ENCODE measurements around the gene MACROD2.

Gene MACROD2

DNA sequence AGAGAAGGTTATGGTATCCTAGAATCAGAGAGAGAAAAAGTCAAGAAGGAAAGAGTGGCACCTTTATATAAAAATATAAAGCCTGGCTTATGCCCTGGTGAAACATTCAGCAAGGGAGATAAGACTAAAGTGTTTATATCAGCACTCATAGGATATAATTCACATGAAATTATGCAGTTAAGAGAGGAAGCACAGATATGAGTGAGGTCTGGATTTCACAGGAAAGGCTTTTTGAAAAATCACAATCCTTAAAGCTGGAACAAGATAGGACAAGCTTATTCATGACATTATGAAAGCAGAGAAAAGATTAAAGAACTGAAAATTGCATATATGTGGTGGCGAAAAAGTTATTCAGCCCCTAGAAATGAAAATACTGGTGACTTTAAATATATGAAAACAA is 523.3 kb downstream of the MACROD2 start:
- no peak for DNase-seq (ENCODE audit: low read depth in 4 of 4, low spot score in 1 of 4)

DNA sequence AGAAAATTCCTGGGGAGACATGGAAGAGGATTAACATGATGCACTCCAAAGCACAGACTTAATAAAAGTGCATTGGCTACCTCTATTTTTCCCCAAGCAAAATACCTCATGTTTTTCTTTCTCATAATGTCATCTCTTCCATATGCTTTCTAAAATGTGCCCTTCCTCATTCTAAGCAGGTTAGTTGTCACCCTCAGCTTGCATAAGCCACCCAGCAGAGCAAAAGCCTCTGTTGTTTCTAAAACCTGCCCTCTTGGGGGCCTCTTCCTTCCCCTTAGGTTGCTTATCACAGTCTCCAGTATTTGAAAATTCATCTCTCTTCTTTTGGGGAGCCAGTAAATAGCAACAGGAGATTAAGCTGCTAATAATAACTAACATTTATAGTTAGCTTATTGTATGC is 525.7 kb downstream of the MACROD2 start:
- DNase-seq (ENCODE audit: low read depth in 4 of 4, low spot score in 1 of 4), result no peak

DNA sequence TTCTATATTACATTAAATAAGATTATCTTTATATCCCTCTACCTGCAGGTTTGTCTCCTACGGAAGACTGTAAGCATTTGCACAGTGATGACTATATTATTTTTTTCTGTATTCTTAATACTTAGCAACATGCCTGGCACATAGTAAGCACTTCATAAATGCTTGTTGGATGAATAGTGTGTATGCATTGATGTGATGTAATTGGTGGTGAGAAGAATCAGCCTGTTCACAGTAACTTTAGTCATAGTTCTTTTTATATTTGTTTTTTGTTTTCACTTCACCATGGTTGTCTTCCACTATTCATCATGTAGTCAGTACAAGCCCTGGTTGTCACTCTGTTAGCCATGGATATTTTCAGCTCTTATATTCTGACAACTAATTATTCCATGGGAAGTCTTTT is 526.1 kb downstream of the MACROD2 start:
- DNase-seq (ENCODE audit: low read depth in 4 of 4, low spot score in 1 of 4), result no peak

DNA sequence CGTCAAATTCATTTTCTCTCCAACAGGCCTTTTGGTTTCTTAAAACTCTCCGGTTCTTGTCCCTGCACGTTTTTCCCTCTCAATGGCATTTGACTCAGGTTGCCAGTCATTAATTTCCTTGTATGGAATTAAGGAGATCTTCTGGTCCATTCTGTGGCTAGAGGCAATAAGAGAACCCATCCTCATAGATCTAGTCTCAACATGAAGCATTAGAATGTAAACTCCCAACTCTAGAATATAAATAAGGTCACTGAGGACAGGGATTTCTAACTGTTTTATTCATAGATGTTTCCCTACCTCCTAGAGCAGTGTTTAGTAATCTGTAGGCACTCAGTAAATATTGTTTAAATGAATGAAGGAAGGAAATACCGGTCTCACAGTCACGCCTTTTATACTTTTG is 527.3 kb downstream of the MACROD2 start:
- no peak for DNase-seq (ENCODE audit: low read depth in 4 of 4, low spot score in 1 of 4)

GRCh38 chr20:14523090-14523489 is 527.8 kb downstream of the MACROD2 start:
- DNase-seq (ENCODE audit: low read depth in 4 of 4, low spot score in 1 of 4), result no peak

DNA sequence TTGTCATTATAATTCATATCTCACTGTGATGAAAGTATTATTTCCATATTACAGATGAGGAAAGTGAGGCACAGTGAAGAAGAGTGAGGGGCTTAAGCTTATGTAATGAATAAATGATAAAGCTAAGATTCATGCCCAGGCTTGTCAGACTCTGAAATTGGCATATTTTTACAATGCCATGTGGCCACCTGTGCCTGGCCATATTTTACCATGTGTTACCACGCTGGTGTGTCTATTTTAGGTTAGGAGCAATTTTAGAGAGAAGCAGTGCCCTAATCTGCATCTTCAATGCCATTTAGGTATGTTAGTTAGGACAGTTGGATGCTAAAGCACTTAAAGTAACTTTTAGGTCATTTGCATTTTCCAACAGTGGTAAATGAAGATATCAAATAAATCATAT is 530.1 kb downstream of the MACROD2 start:
- DNase-seq (ENCODE audit: low read depth in 4 of 4, low spot score in 1 of 4), result no peak

GRCh38 chr20:14526891-14527290 is 531.6 kb downstream of the MACROD2 start:
- no peak for DNase-seq (ENCODE audit: low read depth in 4 of 4, low spot score in 1 of 4)

DNA sequence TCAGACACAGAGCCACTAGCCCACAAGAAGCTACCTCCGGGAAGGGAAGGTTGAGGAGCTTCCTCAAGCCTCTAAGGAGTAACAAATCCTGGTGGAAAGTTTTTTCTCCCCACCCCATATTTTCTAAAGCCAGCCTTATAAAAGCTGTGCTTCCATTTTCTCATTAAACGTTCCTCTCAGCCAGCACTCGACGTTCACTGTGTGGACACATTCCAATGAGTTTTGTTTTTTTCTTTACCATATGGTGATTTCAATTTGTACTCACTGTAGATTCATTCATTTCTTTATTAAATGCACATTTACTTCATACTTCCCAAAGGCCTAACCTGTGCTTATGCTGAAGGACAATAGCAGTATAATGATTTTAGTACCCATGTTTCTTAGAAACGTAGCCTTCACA is 536.5 kb downstream of the MACROD2 start:
- DNase-seq (ENCODE audit: low read depth in 4 of 4, low spot score in 1 of 4), result no peak

- DNase-seq (ENCODE audit: low read depth in 4 of 4, low spot score in 1 of 4), result no peak
These were observed 541.4 kb downstream of the MACROD2 start for GRCh38 chr20:14536738-14537137.

DNA sequence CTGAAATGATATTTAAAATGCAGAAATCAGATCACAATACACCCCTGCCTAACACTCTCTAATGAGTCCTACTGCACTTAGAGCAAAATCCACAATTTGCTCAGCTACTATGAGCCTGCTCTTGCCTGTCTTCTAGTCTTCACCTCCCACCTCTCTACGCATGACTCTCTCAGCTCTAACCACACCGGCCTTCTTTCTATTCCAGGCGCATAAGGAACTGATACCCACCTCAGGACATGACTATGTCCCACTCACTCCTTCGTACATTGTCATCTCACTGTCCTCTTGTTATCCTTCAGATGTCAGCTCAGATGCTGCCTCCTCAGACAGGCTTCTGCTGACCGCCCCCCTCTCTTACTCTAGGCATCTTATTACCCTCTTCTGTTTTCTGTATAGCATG is 543.1 kb downstream of the MACROD2 start:
- DNase-seq (ENCODE audit: low read depth in 4 of 4, low spot score in 1 of 4), result no peak

GRCh38 chr20:14543040-14543439 is 547.7 kb downstream of the MACROD2 start:
- no peak for DNase-seq (ENCODE audit: low read depth in 4 of 4, low spot score in 1 of 4)

- DNase-seq (ENCODE audit: low read depth in 4 of 4, low spot score in 1 of 4), result no peak
These were observed 549.4 kb downstream of the MACROD2 start for GRCh38 chr20:14544688-14545087.

DNA sequence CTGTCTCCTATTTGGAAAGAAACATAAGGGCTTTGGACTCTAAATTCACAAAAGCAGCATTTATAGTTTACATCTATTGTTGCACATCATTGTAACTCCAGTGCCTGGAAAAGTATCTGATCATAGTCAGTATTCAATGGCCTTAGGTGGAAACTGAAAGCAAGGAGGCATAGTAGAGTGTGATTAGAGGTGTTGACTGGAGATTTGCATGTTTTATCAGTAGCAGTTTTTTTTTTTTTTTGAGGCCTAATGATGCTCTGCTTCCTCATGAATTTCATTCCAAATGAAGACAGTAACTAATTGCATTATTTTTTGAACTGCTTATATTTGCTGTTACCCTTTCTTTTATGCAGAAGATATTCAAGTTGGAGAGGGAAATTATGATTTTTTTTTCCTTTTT is 555.3 kb downstream of the MACROD2 start:
- DNase-seq (ENCODE audit: low read depth in 4 of 4, low spot score in 1 of 4), result no peak

GRCh38 chr20:14553774-14554534 is 558.6 kb downstream of the MACROD2 start:
- no peak for DNase-seq (ENCODE audit: low read depth in 4 of 4, low spot score in 1 of 4)

DNA sequence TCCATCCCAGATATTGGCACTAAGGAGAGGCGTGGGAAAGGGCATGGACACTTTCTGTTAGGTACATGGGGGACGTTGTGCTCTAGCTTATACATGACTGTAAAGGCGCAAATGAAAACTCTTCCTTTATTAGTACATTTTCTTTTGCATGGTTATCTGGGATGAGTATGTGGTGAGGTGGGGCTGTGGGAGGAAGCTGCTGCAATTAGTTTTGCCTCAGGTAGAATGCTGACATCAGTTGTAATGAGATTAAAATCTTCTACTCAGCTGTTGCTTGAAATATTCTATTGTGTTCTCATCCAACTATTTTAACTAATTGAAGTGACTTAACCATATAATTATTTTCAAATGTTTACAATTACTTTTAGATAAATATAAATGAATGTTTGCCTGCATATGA is 560.4 kb downstream of the MACROD2 start:
- no peak for DNase-seq (ENCODE audit: low read depth in 4 of 4, low spot score in 1 of 4)

- DNase-seq (ENCODE audit: low read depth in 4 of 4, low spot score in 1 of 4), result no peak
These were observed 560.9 kb downstream of the MACROD2 start for GRCh38 chr20:14556206-14556605.

DNA sequence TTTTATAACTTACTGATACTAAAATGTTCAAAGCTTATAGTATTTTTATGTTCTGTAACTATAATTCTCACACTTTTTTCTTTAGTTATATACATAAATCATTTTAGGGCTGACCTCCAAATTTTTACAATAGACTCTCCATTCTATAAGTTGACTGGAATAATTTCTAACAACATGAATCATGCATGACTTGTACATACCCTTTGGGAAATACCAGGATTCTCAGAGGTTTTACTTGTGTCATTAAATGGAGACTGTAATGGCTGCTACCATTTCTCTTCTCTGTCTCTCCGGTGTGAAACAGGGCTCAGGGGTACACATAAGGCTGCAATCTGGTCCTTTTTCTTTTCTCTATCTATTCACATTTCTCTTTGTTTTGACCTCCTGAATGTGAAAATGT is 564.3 kb downstream of the MACROD2 start:
- DNase-seq (ENCODE audit: low read depth in 4 of 4, low spot score in 1 of 4), result no peak

DNA sequence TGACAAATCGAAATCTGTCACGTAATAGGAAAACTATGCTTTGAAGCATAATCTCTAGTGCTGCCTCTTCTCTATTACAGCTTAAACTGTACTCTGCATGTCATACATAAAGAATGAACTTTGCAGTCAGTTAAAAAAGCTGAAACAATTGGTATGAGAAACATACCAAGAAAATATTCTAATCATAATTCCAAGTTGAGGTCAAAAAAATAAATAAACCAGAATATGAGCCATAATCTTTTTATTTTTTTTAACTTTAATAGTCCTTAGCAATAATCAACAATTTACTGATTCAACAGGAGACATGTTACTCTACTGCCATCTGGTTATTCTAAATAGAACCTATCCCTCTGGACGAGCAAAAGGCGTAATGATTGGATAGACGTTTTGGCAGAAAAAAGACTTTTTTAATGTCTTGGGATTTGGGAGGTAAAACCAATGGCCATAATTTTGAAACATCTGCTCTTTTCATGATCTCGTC is 566.5 kb downstream of the MACROD2 start:
- DNase-seq (ENCODE audit: low read depth in 4 of 4, low spot score in 1 of 4), result no peak

DNA sequence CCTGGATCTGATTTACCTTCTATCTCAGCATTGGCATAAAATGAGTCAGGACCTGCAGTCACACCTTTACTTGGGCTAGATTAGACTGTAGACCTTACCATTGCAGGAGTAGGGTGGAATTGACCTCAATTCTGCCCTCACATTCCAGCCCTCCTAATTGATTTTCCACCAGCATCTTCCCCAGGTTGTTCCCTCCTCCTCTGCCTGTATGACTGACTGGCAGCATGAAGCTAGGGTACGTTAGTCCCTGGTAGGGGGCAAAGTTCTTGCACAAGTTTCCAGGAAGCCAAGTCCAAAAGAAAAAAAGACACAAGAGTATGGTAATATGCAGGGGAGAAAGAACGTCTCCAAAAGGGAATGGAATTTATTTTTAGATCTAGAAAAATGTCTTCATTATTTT is 567.7 kb downstream of the MACROD2 start:
- DNase-seq (ENCODE audit: low read depth in 4 of 4, low spot score in 1 of 4), result no peak

DNA sequence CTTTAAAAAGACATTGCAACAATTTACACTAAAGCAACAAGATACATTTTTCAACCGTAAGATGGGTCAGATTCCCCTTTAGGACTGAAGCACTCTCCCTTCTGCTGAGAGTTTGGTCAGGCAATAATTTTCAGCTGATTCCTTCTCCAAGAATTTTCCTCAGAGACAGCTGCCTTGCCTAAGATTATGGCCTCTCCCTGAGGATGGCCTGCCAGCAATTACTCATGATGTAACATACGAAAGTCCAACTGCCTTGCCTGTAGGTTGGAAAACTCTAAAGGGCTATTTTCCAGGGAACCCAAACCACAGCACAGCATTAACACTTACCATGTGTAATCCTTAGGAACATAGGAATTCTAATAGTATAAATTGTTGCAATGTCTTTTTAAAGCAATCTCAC is 571.2 kb downstream of the MACROD2 start:
- no peak for DNase-seq (ENCODE audit: low read depth in 4 of 4, low spot score in 1 of 4)

DNA sequence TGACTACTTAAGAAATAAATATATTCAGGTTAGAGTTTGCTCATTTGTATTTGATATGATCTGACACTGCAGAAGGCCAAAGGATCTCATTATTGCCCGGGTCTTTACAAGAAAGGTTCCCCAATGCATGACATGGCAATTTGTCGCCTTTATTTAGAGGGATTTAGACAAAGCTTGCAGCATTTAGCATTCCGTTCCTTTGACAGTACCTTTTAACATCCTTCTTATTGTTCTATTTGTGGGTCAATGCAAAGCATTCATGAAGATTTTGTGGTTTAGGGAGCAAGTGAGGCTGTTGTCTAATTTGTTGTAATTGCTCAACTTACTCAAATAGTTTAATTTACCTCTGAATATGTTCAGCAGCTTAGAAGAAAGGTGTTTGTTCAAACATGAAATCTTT is 572.9 kb downstream of the MACROD2 start:
- DNase-seq (ENCODE audit: low read depth in 4 of 4, low spot score in 1 of 4), result no peak

DNA sequence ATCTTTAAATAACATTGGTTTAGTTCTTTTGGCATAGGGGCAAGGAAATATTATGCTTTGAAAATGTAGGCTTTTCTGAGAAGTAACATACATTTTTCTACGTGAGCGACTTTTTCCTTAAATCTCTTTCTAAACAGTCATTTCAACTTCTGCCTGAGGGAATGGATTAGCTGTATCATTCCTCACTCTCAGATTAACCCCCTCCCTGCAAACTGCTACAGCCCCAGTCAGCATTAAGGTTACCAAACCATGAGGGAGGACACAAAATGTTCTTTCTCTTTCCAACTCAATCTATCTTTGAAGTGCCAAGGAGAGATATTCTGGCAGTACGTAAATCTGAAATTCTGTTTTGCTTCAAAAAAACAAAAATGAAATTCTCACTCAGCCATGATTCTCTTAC is 573.4 kb downstream of the MACROD2 start:
- no peak for DNase-seq (ENCODE audit: low read depth in 4 of 4, low spot score in 1 of 4)

- no peak for DNase-seq (ENCODE audit: low read depth in 4 of 4, low spot score in 1 of 4)
These were observed 574.3 kb downstream of the MACROD2 start for GRCh38 chr20:14569641-14570040.
